IPS-11a (cell line): ENCODE results near the gene APBA1.

ENCODE experiments used
- H3K4me3 ChIP-seq: one replicate; pipeline ENCODE4 v1.5.1; 2013; ENCODE audit warnings: low read depth, low read length, control low read depth

Gene APBA1

DNA sequence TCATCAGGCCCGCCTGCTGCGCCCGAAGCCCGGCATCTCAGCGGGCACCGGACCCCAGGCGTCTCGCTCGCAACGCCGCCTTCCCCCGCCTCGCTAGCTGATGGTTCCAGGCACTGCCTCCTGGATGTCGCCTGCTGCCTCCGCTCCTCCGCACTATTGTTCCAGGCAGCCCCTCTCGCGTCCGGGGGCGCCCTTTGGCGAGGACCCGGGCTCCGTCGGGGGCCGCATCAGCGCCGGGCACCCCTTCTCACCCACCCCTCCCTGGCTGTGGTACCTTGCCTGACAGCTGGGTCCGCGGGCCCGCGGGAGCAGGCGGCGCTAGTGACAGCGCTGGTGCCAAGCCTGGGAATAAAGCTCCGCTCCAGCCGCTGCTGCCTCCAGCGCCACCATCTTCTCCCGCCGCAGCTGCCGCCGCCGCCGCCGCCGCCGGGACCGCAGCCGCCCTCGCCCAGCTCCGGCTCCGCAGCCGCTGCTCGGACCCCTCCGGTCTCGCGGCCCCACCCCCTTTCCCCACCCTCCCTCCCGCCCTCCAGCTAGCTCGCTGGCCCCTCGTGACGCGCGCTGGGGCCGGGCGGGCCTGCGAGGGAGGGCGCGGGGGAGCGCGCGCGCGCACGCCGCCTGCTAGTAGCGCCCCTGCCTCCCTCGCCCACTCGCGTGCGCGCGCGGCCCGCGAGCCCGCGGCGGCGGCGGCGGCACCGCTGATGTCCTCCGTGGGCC lies at the start of gene APBA1:
APBA1 (minus strand) TSS at position 493 of the 717 bp plus-strand sequence.
- peak within 1 kb of the TSS; percentile 54 for H3K4me3 ChIP-seq

DNA sequence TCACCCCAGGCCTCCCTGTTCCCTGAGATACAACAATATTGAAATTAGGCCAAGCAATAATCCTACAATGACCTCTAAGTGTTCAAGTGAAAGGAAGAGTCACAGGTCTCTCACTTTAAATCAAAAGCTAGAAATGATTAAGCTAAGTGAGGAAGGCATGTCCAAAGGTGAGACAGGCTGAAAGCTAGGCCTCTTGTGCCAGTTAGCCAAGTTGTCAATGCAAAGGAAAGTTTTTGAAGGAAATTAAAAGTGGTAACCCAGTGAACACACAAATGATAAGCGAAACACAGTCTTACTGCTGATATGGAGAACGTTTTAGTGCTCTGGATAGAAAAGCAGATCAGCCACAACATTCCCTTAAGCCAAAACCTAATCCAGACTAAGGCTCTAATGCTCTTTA lies 47.8 kb upstream of the APBA1 start:
- H3K4me3 ChIP-seq, result no peak overlapping the region

GRCh38 chr9:69719367-69719766 lies 47.2 kb upstream of the APBA1 start:
- H3K4me3 ChIP-seq, result no peak overlapping the region

GRCh38 chr9:69718218-69718617 lies 46.0 kb upstream of the APBA1 start:
- no peak overlapping the region for H3K4me3 ChIP-seq

GRCh38 chr9:69715825-69716224 lies 43.7 kb upstream of the APBA1 start:
- no peak overlapping the region for H3K4me3 ChIP-seq

DNA sequence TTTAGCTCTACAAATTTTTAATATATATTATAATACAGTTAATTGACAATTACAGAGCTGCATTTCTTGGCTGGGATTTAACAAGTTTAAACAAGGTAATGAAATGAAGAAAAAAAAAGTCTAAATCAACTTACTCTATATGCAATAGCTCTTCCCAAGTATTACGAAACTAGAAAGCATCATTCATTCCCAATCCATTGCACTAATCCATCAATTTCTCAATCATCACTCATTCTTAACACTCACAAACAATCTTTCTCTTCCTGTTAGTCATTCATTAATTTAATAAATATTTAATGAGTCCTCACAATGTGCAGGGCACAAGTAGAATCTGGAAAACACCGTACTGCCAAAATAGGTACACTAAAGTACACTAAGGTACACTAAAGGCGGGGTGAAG lies 42.9 kb upstream of the APBA1 start:
- H3K4me3 ChIP-seq, result no peak overlapping the region

- no peak overlapping the region for H3K4me3 ChIP-seq
Measured at GRCh38 chr9:69697475-69697874, 25.3 kb upstream of the APBA1 start.

- H3K4me3 ChIP-seq, result no peak overlapping the region
Measured at GRCh38 chr9:69696802-69697201, 24.6 kb upstream of the APBA1 start.

DNA sequence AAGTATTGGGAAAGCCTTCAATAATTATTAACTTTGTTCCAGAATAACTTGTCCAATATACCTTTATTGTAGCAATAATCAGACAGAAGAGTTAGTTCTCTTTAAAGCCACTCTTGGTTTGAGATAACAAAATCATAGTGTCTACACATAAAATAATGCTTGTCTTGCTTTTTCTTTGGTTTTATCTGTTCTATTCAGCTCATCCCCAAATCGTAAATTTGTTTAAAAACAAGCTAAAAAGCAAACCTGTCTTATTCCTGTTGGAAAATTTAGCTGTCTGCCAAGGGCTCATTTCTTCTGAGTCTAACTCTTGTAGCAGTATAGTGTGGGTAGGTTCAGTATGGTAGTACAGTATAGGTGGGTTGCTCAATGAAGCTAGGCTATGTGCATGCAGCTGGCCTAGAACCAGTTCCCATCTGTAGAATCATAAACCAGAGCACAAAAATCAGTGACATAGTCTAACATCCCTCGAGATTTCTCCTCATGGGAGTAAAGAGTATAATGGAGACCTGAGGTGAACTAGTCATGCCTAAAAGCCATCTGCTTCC lies 17.9 kb upstream of the APBA1 start:
- H3K4me3 ChIP-seq, result no peak overlapping the region

DNA sequence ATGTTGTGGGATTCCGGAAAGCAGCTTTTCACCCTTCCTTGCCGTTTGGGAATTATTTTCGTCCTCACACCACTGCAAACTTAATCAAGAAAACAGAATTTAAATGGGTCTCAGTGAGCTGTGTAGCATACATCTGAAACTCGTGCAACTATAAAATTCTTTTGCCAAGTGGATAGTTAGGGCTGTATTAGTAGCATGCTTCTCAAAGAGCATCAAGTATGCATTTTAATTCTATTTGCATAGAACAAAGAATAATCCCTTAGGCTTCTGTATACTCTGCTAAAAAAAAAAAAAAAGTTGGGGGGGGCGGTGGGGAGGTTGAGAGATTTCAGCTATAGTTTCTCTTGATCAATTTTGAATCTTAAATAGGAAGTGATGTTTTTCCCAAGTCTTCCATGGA lies 11.8 kb upstream of the APBA1 start:
- H3K4me3 ChIP-seq, result no peak overlapping the region

DNA sequence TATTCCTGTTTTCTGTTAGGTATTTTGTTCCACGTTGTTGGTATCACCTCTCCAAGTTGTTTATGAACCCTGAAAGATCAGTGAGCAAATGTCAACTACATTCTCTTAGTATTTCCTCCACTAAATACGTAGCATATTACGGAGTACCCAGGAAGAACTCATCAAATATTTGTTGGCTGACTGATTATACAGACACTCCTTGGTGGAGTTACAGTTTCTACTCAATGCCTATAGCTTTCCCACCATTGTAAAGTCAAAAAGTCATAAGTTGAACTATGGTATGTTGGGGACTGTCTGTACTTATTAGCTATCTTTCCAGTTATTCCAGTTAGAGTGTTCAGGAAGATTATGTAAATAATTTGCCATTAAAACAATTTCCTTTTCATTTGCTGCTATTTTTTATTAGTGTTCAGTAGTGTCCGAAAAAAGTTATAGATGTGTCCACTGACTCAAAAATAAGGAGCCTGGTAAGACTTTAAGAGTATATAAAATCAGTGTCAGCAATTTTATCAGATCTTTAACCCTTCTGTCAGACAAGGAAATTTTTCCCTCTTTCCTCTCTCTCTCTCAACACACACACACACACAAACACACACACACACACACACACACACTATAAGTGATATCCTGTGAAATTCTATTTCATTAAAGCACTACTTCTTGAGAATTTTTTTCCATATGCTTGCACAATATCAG lies 6.8 kb upstream of the APBA1 start:
- no peak overlapping the region for H3K4me3 ChIP-seq

GRCh38 chr9:69677931-69678330 lies 5.8 kb upstream of the APBA1 start:
- H3K4me3 ChIP-seq, result no peak overlapping the region

GRCh38 chr9:69675563-69675962 lies 3.4 kb upstream of the APBA1 start:
- no peak overlapping the region for H3K4me3 ChIP-seq

- no peak overlapping the region for H3K4me3 ChIP-seq
Measured at GRCh38 chr9:69674716-69675438, 2.7 kb upstream of the APBA1 start.

DNA sequence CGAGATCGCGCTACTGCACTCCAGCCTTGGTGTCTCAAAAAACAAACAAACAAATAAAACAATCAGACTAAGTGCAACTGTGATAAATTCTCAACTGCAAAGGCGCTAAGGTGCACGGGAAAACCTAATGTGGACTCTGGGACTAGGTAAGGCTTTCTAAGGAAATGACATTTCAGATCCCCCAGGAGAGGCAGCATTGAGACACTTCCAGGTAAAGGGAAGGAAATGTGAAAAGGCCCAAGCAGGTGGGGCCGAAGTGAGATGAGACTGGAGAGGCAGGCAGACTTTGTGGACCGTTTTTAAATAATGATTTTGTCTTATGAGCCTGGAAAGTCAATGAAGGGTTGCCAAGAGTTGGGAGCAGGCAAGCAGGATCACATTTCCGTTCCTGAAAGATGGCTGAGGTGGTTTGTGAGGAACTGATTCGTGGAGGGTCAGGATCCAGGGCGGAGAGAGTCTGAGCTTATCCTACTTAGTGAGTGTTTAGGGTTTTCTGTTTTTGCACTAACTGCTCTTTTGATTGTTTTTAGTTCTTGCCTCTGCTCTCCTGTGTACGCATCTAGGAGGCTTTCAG lies 2.0 kb upstream of the APBA1 start:
- H3K4me3 ChIP-seq, result no peak overlapping the region

GRCh38 chr9:69673311-69673640 lies 1.1 kb upstream of the APBA1 start:
- peak overlapping the region; percentile 1 for H3K4me3 ChIP-seq

DNA sequence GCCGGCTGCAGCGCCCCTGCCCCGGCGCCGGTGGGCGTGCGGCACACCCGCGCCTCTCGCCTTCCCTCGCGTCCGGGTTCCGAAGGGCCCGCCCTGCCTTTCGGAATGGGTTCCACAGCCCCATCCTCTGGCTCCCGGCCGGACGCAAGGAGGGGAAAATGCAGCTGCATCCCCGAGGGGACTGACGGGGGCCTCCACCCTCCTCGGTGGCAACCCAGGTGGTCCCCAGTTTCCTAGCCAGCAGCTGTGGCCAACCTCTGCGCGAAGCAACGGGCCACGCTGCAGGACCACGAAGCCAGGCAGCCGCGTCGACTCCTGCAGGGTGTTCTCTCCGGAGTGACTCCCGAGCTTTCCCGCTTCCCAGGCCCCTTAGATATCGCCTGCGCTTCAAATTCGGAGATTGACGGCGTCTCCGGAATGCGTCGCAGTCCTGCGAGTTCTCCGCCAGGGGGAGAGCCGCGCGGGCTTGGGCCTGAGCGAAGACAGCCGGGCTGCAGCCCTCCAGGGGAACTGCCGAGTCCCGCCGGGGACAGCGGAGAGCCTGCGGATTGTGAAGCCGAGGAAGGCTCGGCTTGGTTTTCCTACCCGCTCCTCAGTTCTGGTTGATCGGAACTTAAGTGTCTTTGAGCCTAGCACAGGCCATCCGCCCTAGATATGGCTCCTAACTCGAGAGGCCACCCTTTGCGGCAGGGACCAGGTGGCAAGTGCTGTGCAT lies 582 bp upstream of the APBA1 start:
- peak overlapping the region; percentile 44 for H3K4me3 ChIP-seq

DNA sequence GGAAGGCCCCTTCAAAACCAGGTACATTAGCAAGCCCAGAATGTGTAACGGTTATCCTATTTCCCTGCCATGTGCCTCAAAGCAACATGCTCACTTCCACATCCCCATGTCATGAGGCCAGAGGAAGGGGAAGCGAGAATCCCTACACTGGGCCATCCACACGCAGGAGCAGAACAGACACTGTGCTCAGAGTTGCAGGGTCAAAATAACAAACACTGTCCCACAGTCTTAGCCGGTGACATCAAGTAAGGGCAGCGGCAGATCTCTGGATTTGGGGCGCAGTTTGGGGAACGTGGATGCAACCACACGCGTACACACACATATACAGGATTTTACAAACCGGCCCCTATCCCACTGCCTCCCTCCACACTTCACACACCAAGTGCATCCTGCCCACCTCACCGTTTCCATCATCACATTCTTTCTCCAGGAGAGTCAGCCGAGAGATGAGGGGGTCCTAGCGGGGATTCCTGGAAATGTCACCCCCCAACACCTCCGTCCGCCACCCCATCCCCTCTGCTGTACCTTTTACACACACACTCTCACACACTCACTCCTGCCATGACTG lies 776 bp downstream of the APBA1 start:
- H3K4me3 ChIP-seq, result peak overlapping the region; percentile 54

- H3K4me3 ChIP-seq, result no peak overlapping the region
Measured at GRCh38 chr9:69667306-69667705, 4.9 kb downstream of the APBA1 start.

GRCh38 chr9:69660304-69660703 lies 11.9 kb downstream of the APBA1 start:
- H3K4me3 ChIP-seq, result no peak overlapping the region
